Kidney capillary endothelial cell (primary cell): Measurements from ENCODE around the gene LRRC41.
A peak's percentile ranks its signal among the peaks of the same experiment; 100 is the strongest.
"Not testable (repeated sequence)": the region's sequence is repeated elsewhere in the genome, so short reads cannot be mapped to it uniquely, and the experiment has no call there.

Experiments
- DNase-seq: peaks from one replicate; pipeline ENCODE4 v3.0.0-alpha.2; 2018; ENCODE audit warnings: low spot score

Gene LRRC41, protein sequence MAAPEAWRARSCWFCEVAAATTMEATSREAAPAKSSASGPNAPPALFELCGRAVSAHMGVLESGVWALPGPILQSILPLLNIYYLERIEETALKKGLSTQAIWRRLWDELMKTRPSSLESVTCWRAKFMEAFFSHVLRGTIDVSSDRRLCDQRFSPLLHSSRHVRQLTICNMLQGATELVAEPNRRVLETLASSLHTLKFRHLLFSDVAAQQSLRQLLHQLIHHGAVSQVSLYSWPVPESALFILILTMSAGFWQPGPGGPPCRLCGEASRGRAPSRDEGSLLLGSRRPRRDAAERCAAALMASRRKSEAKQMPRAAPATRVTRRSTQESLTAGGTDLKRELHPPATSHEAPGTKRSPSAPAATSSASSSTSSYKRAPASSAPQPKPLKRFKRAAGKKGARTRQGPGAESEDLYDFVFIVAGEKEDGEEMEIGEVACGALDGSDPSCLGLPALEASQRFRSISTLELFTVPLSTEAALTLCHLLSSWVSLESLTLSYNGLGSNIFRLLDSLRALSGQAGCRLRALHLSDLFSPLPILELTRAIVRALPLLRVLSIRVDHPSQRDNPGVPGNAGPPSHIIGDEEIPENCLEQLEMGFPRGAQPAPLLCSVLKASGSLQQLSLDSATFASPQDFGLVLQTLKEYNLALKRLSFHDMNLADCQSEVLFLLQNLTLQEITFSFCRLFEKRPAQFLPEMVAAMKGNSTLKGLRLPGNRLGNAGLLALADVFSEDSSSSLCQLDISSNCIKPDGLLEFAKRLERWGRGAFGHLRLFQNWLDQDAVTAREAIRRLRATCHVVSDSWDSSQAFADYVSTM

DNA sequence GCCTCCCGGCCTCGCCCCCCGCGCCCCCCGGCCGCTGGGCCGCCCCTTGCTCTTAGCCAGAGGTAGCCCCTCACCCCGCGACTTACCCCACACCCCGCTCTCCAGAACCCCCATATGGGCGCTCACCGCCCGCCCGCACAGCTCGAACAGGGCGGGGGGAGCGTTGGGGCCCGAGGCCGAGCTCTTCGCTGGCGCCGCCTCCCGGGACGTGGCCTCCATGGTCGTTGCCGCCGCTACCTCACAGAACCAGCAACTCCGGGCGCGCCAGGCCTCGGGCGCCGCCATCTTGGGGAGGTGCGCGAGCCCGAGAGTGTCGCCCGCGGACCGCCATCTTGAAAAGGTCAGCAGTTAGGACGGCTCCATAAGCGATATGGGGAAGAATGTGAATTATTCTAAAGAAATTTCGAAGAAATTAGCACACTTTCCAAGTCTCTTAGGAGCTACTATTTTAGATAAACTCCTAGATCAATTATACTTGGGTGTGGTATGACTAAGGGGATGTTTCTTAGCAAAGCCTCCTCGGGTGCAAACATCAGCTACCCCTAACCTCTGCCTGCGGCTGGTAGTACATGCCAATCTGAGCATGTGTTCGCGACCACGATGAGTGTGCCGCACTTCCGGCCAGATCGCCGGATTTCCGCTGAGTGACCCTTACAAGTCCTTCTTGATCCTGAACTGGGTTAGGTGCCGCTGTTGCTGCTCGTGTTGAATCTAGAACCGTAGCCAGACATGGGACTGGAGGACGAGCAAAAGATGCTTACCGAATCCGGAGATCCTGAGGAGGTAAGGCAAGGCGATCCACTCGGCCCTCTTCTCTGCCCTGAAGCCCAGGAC lies at the start of gene LRRC41, which contains the start of gene UQCRH:
Gene LRRC41, minus strand, starts transcription at position 579 of the 834 bp plus-strand sequence. Its CDS starts 294 bp downstream, at position 285.
Gene UQCRH, plus strand, starts transcription at position 661 of the 834 bp plus-strand sequence. Its CDS starts 69 bp downstream, at position 730.
- DNase-seq = peak; percentile 99

DNA sequence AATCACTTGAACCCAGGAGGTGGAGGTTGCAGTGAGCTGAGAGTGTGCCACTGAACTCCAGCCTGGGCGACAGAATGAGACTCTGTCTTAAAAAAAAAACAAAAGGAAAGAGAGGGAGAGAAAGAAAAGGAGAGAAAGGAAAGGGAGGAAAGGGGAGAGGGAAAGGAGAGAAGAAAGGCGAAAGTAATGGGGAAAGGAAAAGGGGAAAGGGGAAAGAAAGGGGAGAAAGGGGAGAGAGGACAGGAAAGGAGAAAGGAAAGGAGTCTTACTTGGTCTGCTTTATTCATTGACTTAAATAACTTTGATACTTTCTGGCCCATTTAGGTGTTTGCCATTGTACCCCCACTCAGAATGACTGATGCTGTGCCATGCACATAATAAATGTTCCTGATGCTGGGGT lies 48.9 kb upstream of the LRRC41 start:
- no peak for DNase-seq

DNA sequence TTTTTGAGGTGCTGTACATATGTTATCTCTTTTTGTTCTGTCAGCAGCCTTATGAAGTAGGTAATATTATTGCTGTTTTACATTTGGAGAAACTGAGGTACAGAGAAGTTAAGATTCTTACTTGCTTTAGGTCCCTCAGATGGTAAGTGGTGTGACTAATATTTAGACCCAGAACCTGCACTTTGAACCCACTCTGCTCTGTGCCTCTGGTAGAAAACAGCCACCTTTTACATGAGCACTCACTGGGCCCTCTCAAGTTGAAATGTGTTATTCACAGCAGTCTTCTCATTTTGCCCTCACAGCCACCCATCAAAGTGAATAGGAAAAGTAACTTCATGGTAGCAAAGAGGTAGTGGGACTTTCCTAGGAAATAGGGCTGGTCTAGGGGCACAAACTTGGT lies 41.9 kb upstream of the LRRC41 start:
- no peak for DNase-seq

DNA sequence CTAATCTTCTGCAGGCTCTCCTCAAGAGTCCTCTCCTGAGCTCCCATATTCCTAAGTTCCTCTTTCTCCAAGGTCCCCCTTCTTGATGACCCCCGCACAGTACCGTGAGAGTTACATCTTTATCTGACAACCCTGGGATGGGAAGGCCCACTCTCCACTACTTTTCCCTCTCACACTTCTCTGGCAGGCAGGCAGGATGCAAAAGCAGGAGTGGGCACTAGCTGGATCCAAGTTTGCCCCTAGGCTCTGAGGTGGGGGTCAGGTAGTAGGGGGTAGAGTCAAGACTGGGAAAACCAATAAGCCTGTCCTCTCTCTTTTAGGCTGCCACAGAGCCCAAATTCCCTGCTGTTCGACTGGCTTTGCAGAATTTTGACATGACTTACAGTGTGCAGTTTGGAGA lies 41.1 kb upstream of the LRRC41 start:
- no peak for DNase-seq

DNA sequence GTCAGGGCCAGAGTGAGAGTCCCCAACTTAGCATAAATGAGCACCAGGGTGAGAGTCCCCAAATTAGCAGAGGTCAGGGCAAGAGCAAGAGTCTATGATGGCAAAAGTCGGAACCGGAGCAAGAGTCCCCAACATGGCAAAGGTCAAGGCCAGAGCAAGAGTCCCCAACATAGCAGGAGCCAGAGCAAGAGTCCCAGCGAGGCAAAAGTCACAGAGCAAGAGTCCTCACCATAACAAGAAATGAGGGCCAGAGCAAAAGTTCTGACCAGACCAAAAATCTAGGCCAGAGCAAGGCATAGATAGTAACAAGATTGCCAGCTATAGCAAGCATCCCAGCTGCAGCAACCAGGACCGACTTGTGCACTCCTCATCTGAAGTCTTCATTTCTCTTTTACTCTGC lies 40.3 kb upstream of the LRRC41 start:
- no peak for DNase-seq

DNA sequence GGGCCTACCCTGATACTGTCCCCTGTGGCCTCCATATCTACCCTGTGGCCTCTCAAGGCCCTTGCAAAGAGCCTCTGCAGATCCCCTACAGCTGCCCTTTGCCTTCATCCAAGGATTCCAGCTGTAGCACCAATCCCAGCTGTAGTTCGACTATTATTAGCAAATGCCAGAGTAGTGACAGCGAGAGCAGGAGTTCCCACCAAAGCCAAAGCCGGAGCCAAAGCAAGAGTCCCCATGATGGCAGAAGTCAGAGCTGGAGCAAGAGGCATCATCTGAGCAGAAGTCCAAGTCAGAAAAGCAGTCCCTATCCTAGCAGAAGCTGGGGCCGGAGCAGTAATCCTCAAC lies 39.9 kb upstream of the LRRC41 start:
- DNase-seq = no peak

DNA sequence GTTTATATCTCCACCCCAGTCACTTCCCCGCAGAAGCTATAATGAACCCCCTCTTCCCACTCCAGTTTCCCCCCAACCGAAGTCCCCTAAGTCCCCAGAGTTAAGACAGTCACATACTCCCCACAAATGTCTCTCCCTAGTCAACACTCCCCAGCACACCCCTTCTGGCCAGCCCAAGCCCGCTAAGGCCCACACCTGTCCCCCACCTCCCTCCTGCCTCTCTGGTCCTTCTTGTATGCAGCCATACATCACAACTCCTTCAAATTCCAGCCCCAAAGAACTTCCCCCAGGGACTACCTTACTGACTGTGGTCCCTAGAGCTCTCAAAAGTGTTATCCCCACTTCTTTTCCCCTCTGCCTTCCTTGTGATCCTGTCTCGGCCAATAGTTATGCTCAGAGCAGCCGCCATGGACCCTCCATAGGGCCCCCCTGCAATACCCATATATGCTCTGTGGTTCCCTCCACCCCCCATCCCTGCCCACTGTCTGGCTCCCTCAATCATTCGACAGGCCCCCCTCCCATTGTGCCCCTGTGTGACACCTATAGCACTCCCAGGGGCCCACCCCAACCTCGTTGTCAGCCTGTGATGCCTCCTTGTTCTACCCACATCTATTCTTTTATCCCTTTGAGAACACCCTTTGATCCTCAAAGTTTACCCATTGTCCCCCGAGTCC lies 39.4 kb upstream of the LRRC41 start:
- DNase-seq = no peak

DNA sequence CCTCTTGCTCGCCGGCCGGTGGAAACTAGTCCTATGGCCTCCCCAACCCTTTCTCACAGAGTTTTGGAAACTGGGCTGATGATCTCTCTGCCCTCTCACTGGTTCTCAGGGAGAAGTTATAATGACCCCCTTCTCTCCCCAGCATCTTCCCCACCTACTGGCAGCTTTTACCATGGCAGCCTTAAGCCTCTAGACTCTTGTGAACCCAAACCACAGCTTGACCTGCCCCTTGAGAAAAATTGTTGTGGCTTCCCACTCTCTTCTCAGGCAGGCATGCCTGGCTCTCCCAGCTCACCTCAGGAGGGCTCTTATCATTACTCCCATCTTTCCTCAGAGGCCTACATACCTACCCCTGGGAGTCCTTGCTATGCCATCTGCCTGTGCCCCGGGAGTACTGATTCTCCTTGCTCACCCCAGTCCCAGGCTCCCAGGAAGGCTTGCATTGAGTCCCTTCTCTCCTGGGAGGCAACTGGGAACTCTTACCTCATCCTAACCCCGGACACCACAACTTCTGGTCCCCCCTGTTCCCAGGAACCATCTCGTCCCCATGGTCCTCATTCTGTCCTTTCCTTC lies 38.8 kb upstream of the LRRC41 start:
- DNase-seq = no peak

DNA sequence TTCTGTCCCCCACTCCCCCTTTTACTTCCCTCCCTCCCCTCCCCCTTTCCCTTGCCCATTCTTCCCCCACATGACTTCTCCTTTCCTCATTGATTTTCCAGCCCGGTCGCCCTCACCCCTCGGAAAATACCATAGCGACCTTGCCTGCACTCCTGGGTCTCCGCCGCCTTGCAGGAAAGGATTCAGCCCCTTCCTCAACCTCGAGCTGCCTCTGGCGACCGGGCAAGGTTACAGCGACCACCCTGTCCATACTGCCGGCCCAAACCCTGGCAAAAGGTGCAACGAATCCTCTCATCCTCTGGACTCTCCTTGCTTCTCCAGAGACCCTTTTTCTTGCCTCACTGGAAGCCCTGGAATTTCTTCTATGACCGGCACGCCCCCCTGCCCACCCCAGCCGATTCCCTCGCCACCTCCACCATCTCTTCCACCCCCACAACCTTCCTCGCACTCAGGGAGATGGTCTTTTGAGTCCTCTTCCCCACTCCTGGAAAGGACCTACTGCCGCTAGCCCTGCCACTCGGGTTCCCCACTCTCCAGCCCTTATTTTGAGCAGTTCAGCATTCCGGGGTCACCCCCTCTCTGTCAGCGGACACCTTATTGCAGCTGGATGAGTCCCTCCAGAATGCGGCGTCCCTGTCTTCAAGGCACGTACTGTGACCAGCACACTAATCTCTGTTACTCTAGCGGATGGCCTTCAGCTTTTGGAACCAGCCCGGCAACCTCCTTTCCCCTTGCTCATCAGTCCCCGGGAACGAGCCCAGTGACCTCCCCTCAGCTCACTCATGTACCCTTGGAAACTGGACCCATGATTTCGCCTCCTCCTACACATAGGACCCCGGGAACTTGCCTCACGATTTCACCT lies 38.0 kb upstream of the LRRC41 start:
- no peak for DNase-seq

DNA sequence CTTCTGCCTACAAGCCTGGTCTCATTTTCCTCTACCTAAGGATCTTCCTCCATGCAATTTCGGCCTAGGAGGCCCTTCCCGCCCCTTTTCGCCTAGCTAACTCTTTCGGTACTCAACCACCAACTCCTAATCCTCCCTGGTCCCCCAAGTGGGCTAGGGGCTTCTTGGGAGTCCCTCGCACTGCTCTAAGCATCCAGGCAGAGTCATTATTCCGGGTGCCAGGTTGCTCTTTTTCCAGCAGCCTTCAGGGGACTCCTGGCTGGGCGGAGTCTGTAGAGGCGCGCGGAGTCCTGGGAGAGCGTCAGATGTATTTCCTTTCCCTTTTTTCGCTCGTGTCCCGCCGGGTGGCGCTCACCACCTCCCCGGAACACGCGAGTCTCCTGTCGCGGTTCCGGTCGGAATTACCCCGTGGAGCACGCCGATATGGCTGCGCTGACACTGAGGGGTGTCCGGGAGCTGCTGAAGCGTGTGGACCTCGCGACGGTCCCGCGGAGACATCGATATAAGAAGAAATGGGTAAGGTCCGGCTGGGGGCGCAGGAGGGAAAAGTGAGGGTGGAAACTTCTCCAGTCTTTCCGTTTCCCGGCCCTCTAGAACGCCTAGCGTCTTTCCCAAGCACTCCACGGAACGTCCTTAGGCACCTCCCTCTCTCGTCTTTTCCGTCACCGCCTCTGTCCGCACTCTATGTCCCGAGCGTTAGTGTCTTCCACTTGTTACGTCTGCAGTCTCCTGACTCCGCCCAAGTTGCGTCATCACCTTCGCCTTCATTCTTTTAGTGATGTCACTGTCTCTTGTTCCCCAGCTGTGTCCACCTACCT lies 37.2 kb upstream of the LRRC41 start, which contains the start of gene NSUN4:
Gene NSUN4, plus strand, starts transcription at position 404 of the 818 bp plus-strand sequence. Its CDS starts 20 bp downstream, at position 424.
- peak; percentile 88 for DNase-seq

DNA sequence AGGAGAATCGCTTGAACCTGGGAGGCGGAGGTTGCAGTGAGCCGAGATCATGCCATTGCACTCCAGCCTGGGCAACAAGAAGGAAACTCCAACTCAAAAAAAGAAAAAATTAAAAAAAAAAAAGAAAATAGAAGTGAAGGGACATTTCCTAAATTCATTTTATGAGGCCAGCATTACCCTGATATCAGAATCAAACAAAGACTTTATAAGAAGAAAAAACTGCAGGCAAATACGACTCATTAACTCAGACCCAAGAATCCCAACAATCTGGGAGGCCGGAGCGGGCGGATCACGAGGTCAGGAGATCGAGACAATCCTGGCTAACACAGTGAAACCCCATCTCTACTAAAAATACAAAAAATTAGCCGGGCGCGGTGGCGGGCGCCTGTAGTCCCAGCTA lies 34.0 kb upstream of the LRRC41 start:
- DNase-seq = not testable (repeated sequence)

DNA sequence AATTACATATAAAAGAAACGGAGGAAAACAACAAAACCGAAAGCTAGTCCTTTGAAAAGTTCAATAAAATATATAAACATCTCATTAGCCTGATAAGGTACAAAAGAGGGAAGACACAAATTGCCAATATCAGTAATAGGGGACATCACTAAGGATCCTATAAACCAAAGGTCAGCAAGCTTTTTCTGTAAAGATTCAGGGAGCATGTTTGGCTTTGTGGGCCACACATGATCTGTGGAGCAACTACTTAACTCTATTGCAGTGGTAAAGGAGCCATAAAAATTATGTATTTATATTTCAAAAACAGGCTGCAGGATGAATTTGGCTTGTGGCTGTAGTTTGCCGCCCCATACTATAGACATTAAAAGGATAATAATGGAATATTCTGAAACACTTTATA lies 31.7 kb upstream of the LRRC41 start:
- no peak for DNase-seq

DNA sequence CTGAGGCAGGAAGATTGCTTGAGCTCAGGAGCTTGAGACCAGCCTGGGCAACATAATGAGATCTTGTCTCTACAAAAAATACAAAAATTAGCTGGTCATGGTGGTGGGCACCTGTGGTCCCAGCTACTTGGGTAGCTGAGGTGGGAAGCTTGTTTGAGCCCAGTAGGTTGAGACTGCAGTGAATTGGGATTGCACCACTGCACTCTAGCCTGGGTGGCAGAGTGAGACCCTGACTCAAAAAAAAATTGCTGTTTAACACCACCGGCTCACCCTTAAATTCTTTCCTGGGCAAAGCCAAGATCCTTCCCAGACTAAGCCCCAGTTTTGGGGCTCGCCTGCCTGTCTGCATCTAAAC lies 30.6 kb upstream of the LRRC41 start:
- no peak for DNase-seq

DNA sequence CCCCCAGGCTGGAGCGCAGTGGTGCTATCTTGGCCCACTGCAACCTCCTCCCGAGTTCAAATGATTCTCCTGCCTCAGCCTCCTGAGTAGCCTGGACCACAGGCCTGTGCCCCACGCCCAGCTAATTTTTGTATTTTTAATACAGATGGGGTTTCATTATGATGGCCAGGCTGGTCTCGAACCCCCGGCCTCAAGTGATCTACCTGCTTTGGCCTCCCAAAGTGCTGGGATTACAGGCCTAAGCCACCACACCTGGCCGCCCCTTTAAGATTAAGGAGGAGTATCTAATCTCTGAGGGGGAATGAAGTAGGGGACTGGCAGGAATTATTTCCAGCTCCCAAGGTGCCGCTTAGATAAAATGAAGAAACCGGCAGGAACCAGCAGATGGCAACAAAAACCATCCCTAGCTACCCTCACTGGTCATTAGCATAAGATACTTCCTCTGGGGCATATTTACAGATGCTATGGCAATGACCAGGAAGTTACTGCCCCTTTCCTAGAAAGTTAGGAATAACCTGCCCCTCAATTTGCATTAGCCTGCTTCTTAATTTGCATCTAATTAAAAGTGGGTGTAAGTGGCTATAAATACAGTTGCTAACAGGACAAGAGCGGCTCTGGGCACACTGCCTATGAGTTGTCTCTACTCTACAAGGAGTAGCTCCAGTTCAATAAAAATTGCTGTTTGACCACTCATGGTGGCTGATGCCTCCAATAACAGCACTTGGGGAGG lies 30.0 kb upstream of the LRRC41 start:
- peak; percentile 37 for DNase-seq

DNA sequence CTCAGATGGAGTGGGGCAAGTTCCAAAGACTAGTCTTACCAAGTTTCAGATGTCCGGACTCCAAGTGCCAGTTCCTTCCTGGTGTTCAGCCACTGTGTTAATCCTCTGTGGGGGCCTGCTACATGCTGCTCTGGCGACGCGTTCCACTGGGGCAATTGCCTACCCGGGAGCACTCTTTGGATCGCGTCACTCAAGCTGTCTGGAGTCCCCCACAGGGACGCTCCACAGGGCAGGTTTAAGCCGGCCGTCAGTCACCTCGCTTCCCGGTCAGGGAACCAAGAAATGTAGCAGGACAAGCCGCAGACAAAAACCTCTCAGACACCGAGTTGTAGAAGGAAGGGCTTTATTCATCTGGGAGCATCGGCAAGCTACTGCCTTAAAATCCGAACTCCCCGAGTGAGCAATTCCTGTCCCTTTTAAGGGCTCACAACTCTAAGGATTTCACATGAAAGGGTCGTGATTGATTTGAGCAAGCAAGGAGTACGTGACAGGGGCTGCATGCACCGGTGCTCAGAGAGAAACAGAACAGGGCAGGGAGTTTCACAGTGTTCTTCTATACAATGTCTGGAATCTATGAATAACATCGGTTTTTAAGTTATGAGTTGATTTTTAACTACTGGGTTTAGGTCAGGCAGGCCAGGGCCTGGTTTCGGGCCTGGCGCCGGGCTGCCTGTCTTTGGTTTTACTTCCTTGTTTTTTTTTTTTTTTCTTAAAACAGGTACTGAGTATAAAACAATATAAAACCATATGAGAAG lies 28.5 kb upstream of the LRRC41 start:
- DNase-seq = not testable (repeated sequence)

DNA sequence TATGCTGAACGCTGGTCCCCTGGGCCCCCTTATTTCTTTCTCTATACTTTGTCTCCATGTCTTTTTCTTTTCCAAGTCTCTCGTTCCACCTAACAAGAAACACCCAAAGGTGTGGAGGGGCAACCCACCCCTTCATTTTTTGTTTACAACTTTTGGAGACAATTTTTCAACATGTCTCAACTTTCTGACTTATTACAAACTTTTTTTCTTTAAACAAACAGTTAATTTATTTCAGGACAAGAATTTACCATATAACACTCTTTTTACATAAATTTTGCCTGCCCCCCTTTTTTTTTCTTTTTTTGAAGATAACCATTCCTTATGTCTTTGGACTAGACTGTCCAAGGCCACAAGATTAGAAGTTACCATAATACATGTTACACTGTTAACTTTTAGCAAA lies 27.0 kb upstream of the LRRC41 start:
- DNase-seq = not testable (repeated sequence)

DNA sequence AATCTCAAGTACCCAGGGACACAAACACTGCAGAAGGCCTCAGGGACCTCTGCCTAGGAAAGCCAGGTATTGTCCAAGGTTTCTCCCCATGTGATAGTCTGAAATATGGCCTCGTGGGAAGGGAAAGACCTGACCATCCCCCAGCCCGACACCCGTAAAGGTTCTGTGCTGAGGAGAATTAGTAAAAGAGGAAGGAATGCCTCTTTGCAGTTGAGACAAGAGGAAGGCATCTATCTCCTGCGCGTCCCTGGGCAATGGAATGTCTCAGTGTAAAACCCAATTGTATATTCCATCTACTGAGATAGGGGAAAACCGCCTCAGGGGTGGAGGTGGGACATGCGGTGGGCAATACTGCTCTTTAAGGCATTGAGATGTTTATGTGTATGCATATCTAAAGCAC lies 26.4 kb upstream of the LRRC41 start:
- DNase-seq = not testable (repeated sequence)

DNA sequence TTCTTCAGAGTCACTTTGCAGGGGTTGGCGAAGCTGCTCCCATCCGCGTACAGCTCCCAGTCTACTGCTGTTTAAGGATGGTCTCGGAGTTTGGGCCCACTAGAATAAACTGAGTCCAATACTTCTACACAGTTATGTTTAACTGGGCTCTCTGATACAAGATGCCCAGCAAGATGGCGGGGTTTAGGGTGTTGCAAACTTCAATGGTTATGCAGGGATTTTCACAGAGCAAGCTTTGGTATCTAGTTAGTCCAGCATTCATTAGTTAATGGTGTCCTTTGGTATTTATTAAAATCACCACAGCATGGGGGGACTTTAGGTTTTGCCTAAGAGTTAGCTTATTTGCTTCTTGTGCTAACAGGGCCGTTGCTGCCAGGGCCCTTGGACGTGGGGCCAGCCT lies 24.8 kb upstream of the LRRC41 start:
- not testable (repeated sequence) for DNase-seq
